Hepatocyte (in vitro differentiated cells): ENCODE results near the gene IDUA.

ENCODE experiments used
- EZH2phosphoT487 ChIP-seq: fragments of 200-600 bp; sonication (generic); IDR thresholded peaks from one replicate; pipeline ENCODE4 v1.6.1; 2018; ENCODE audit warnings: antibody characterized with exemption, mild to moderate bottlenecking, low read depth, moderate library complexity; ENCODE audit not compliant: unreplicated experiment, severe bottlenecking
- TF ChIP-seq, protein P1 (sequence below): fragments of 200-600 bp; sonication (generic); IDR thresholded peaks from 2 replicates; pipeline ENCODE4 v1.5.1; 2016; ENCODE audit warnings: antibody characterized with exemption, mild to moderate bottlenecking; ENCODE audit not compliant: poor library complexity

DNA sequence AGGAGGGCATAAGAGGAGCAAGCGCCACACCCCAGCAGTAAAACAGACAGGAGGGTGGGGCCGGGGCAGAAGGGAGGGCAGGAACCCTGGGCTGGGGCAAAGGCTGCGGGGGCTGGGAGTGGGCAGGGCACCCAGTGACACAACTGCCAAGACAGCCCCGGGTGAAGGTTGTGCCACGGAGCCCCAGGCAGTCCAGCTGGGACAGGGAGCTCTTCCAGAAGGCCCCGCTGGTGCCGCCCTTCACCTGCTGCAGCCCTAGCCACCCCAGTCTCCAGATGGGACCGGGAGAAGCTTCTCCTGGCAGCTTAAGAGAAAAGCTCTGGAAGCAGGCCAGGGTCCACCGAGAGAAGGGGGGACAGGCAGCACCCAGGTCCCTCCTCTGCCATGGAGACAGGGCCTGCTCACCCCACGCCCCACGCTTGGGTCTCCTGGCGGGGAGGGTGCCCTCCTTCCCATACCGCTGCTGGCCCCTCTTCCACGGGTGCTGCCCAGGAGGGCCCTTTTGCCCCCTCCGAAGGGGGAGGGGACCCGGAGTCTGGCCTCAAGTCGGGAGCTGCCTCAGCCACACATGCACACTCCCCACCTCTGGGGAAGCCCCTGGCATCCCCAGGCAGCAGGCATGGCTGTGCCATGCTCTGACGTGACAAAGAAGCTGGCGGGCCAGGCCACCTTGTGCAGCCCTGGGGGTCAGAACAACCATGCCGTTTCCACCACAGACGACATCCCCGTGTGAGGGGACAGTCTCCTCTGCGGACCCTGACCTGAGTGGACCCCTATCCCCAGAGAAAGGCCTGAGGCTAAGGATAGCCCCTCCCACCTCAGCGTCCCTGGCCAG lies 15.0 kb upstream of the IDUA start:
- TF ChIP-seq, protein P1, sequence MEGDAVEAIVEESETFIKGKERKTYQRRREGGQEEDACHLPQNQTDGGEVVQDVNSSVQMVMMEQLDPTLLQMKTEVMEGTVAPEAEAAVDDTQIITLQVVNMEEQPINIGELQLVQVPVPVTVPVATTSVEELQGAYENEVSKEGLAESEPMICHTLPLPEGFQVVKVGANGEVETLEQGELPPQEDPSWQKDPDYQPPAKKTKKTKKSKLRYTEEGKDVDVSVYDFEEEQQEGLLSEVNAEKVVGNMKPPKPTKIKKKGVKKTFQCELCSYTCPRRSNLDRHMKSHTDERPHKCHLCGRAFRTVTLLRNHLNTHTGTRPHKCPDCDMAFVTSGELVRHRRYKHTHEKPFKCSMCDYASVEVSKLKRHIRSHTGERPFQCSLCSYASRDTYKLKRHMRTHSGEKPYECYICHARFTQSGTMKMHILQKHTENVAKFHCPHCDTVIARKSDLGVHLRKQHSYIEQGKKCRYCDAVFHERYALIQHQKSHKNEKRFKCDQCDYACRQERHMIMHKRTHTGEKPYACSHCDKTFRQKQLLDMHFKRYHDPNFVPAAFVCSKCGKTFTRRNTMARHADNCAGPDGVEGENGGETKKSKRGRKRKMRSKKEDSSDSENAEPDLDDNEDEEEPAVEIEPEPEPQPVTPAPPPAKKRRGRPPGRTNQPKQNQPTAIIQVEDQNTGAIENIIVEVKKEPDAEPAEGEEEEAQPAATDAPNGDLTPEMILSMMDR, result no peak
- TF ChIP-seq EZH2phosphoT487, result no peak
